Aorta (tissue), 5 donors: ENCODE measurements around the gene IDH2. TPM values are rescaled to one million over a fixed set of nuclear protein-coding genes. Genes with fewer than 3 reads are reported as not detected.

ENCODE experiments used
- ATAC-seq: fragments of 200-7000 bp; cut with Tn5 transposase; one replicate; pipeline ENCODE4 v1.9.1; 2022; ENCODE audit warnings: moderate library complexity; ENCODE audit not compliant: low FRiP score
- DNase-seq, 2 donors: peaks; one replicate each; pipeline ENCODE4 v3.0.0-alpha.2; 2020
- H3K27ac ChIP-seq, 2 donors: one replicate each; pipeline ENCODE4 v1.5.1; 2013; ENCODE audit warnings: low read length in 2 of 2, mild to moderate bottlenecking in 2 of 2, moderate library complexity in 2 of 2, control low read depth in 1 of 2, inconsistent platforms in 1 of 2, low read depth in 1 of 2
- H3K27me3 ChIP-seq, 2 donors: one replicate each; pipeline ENCODE4 v1.6.1; 2013; ENCODE audit warnings: control low read depth in 1 of 2, low read length in 1 of 2, mild to moderate bottlenecking in 1 of 2, moderate library complexity in 1 of 2; ENCODE audit not compliant: insufficient read depth in 2 of 2, control insufficient read depth in 1 of 2
- H3K36me3 ChIP-seq, 2 donors: one replicate each; pipeline ENCODE4 v1.6.1; 2013; ENCODE audit warnings: control low read depth in 1 of 2, low read length in 1 of 2, mild to moderate bottlenecking in 1 of 2; ENCODE audit not compliant: insufficient read depth in 2 of 2, control insufficient read depth in 1 of 2
- H3K4me1 ChIP-seq, 2 donors: one replicate each; pipeline ENCODE4 v1.6.1; 2013; ENCODE audit warnings: low read length in 2 of 2, control low read depth in 1 of 2, mild to moderate bottlenecking in 1 of 2, moderate library complexity in 1 of 2; ENCODE audit not compliant: insufficient read depth in 2 of 2, control insufficient read depth in 1 of 2
- H3K4me3 ChIP-seq, 2 donors: one replicate each; pipeline ENCODE4 v1.5.1; 2013; ENCODE audit warnings: low read length in 2 of 2, control low read depth in 1 of 2, mild to moderate bottlenecking in 1 of 2
- H3K9me3 ChIP-seq: one replicate; pipeline ENCODE4 v1.6.1; 2013; ENCODE audit warnings: mild to moderate bottlenecking, low read length; ENCODE audit not compliant: control insufficient read depth
- WGBS, 2 donors: extraction: QIAGEN DNeasy Blood & Tissue Kit; methylation state at CpG; one replicate each; pipeline ENCODE4 v1.1.7; 2013; 5-methylcytosine and 5-hydroxymethylcytosine counted together
- intact Hi-C, 2 donors: fragments of 100-400 bp; cut with DNase I; formaldehyde crosslinking; loops; one replicate each; pipeline versions ENCODE4 v1.14.2 to v1.15.0; 2022
- polyA plus RNA-seq, 2 donors: library from polyadenylated mRNA; stranded (reverse); fragments of 200-250 nt; gene quantifications; one replicate each; pipeline ENCODE4 v1.2.3, GENCODE V29; 2013
- total RNA-seq, 2 donors: library from RNA; stranded (reverse); fragmentation: NEBNext Ultra II Directional; extraction: Animal tissue kit (Norgen Biotek cat#: 25700); gene quantifications; one replicate each; pipeline ENCODE4 v1.2.1, GENCODE V29; 2021
- donor health status: healthy with polysubstance abuse.
- donor health status: Bipolar disorder and iron deficiency.
- donor health status: DM: no; HTN: no; CAD: no.
- donor health status: DM: no; HTN: no; CAD: no.
- donor health status: DM: yes; HTN: yes; CAD: no.

The IDH2 gene
- total and polyA plus RNA-seq, 4 donors = 18.8 to 37.5 (median 31.4) TPM

GRCh38 chr15:90036343-90036742 lies 65.9 kb downstream of the IDH2 start:
- no peak overlapping the region for H3K4me3 ChIP-seq
- no peaks in the 10 kb centered on the region for H3K4me1 ChIP-seq
- no peak for ATAC-seq
- no peaks in the 10 kb centered on the region for H3K27me3 ChIP-seq
- H3K36me3 ChIP-seq = no peaks in the 10 kb centered on the region
- intact Hi-C loops = loop anchor here in 1 of 2 donors (10.0 kb wide), 1 partner anchor 58 kb away; no protein-coding TSS in a partner anchor
- no peaks in the 10 kb centered on the region for H3K9me3 ChIP-seq
- DNase-seq = no peak
- WGBS, 2 donors = 81 to 83% methylated on average over 9 of the region's 9 CpGs
- H3K27ac ChIP-seq = no peak overlapping the region

GRCh38 chr15:90035840-90036230 lies 66.4 kb downstream of the IDH2 start:
- no peaks in the 10 kb centered on the region for H3K36me3 ChIP-seq
- peak in 1 of 2 donors; percentile 69 for DNase-seq
- no peaks in the 10 kb centered on the region for H3K9me3 ChIP-seq
- H3K4me1 ChIP-seq = no peaks in the 10 kb centered on the region
- no peak overlapping the region for H3K27ac ChIP-seq
- H3K4me3 ChIP-seq = no peak overlapping the region
- ATAC-seq = no peak
- no peaks in the 10 kb centered on the region for H3K27me3 ChIP-seq
- WGBS, 2 donors = 82 to 85% methylated on average over 10 of the region's 10 CpGs
- intact Hi-C loops = loop anchor here in 1 of 2 donors (10.0 kb wide), 1 partner anchor 59 kb away; no protein-coding TSS in a partner anchor

DNA sequence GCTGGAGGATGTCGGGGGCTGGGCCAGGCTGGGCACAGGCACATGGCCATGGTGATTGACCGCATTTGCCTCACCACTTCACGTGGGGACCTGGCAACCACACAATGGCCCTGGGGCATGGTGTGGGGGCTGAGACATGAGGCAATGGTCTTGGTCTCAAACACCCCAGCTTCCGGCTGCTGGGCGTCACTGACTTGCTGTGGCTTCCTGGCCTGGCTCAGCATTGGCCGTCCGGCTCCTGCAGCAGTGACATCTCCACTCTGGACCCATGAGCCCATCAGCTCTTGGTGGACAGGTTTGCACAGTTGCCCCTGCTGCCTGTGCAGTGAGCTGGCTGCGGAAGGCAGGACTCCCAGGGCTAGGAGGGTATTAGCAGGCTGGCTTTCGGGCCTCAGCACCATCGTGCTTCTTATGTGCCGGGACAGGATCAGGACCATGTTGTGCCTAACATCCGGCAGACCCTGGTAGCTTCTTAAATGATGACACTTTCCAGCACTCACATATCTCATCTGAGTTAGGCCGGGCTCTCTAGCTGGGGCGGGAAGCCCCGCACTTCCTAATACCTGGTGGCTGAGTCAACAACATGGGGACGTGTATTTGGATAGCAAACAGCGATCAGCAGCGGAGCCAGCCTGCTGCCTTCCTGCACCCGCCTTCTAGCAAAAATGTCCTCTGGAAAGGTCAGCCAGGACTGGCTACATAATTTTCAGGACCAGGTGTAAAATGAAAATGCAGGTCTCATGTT lies 67.0 kb downstream of the IDH2 start:
- intact Hi-C loops = loop anchor here in 1 of 2 donors (10.0 kb wide), 1 partner anchor 60 kb away; no protein-coding TSS in a partner anchor
- H3K4me3 ChIP-seq = no peak overlapping the region
- H3K36me3 ChIP-seq = no peaks in the 10 kb centered on the region
- DNase-seq = peak in 1 of 2 donors; percentile 88
- H3K4me1 ChIP-seq = no peaks in the 10 kb centered on the region
- no peaks in the 10 kb centered on the region for H3K27me3 ChIP-seq
- WGBS, 2 donors = 87% methylated on average over 19 of the region's 19 CpGs
- peak; percentile 37 for ATAC-seq
- no peaks in the 10 kb centered on the region for H3K9me3 ChIP-seq
- H3K27ac ChIP-seq = no peak overlapping the region

- H3K27ac ChIP-seq = no peak overlapping the region
- no peaks in the 10 kb centered on the region for H3K9me3 ChIP-seq
- intact Hi-C loops = loop anchor here in 1 of 2 donors (10.0 kb wide), 1 partner anchor 61 kb away; no protein-coding TSS in a partner anchor
- ATAC-seq (no peak), DNase-seq (no peak)
- H3K4me1 ChIP-seq = no peaks in the 10 kb centered on the region
- 76 to 82% methylated on average over 6 of the region's 6 CpGs for WGBS, 2 donors
- no peaks in the 10 kb centered on the region for H3K27me3 ChIP-seq
- H3K4me3 ChIP-seq = no peak overlapping the region
- no peaks in the 10 kb centered on the region for H3K36me3 ChIP-seq
Measured at GRCh38 chr15:90033448-90033847, 68.8 kb downstream of the IDH2 start.

Other genes starting within 250 kb of the IDH2 start
- gene AP3S2, start 208.5 kb downstream of the IDH2 start, total RNA-seq = 10 to 100 TPM; 24.5 to 33.2 TPM
- 10 to 100 TPM; 16.7 to 21.1 TPM for gene AP3S2, start 208.5 kb downstream of the IDH2 start, polyA plus RNA-seq
- gene ARPIN, start 189.5 kb downstream of the IDH2 start, total RNA-seq = 10 to 100 TPM; 18.4 to 35.4 TPM
- 10 to 100 TPM in 1 of 2 donors, 1 to 10 TPM in 1; 9.8 to 11.0 TPM for gene ARPIN, start 189.5 kb downstream of the IDH2 start, polyA plus RNA-seq
- gene ZNF710, start 101.1 kb downstream of the IDH2 start, total RNA-seq = 10 to 100 TPM; 12.0 to 17.9 TPM
- gene ZNF710, start 101.1 kb downstream of the IDH2 start, polyA plus RNA-seq = 1 to 10 TPM; 4.3 to 9.0 TPM
- gene SEMA4B, start 98.9 kb upstream of the IDH2 start, total RNA-seq = 10 to 100 TPM; 19.5 to 30.4 TPM
- gene SEMA4B, start 98.9 kb upstream of the IDH2 start, polyA plus RNA-seq = 10 to 100 TPM in 1 of 2 donors, 1 to 10 TPM in 1; 9.7 to 10.8 TPM
- 10 to 100 TPM; 35.5 to 54.7 TPM for gene CIB1, start 131.5 kb upstream of the IDH2 start, total RNA-seq
- 100 to 1,000 TPM in 1 of 2 donors, 10 to 100 TPM in 1; 94.2 to 128 TPM for gene CIB1, start 131.5 kb upstream of the IDH2 start, polyA plus RNA-seq
- gene GDPGP1, start 131.7 kb upstream of the IDH2 start, total RNA-seq = 1 to 10 TPM; 3.3 to 7.1 TPM
- gene GDPGP1, start 131.7 kb upstream of the IDH2 start, polyA plus RNA-seq = 1 to 10 TPM; 1.3 to 2.1 TPM
- gene TTLL13, start 147.1 kb upstream of the IDH2 start, total RNA-seq = not detected
- not detected for gene TTLL13, start 147.1 kb upstream of the IDH2 start, polyA plus RNA-seq
- 10 to 100 TPM; 75.6 to 81.5 TPM for gene NGRN, start 163.2 kb upstream of the IDH2 start, total RNA-seq
- gene NGRN, start 163.2 kb upstream of the IDH2 start, polyA plus RNA-seq = 100 to 1,000 TPM in 1 of 2 donors, 10 to 100 TPM in 1; 87.9 to 120 TPM
- 1 to 10 TPM; 6.1 to 7.4 TPM for gene ZNF774, start 249.8 kb upstream of the IDH2 start, total RNA-seq
- gene ZNF774, start 249.8 kb upstream of the IDH2 start, polyA plus RNA-seq = 1 to 10 TPM in 1 of 2 donors, under 1 TPM in 1; 0.50 to 2.6 TPM